Astrocyte (in vitro differentiated cells and primary cell): ENCODE data around the gene CENPX.

ENCODE experiments used
- EZH2 ChIP-seq: IDR thresholded peaks from 2 replicates; pipeline ENCODE4 v1.6.1; 2012; ENCODE audit warnings: mild to moderate bottlenecking, low read length, inconsistent platforms; ENCODE audit not compliant: insufficient read depth
- TF ChIP-seq, protein P1 (sequence below): IDR thresholded peaks from 2 replicates; pipeline ENCODE4 v1.5.1; 2011; ENCODE audit warnings: low read depth, mild to moderate bottlenecking, inconsistent platforms, low read length, moderate library complexity; ENCODE audit not compliant: insufficient read depth

DNA sequence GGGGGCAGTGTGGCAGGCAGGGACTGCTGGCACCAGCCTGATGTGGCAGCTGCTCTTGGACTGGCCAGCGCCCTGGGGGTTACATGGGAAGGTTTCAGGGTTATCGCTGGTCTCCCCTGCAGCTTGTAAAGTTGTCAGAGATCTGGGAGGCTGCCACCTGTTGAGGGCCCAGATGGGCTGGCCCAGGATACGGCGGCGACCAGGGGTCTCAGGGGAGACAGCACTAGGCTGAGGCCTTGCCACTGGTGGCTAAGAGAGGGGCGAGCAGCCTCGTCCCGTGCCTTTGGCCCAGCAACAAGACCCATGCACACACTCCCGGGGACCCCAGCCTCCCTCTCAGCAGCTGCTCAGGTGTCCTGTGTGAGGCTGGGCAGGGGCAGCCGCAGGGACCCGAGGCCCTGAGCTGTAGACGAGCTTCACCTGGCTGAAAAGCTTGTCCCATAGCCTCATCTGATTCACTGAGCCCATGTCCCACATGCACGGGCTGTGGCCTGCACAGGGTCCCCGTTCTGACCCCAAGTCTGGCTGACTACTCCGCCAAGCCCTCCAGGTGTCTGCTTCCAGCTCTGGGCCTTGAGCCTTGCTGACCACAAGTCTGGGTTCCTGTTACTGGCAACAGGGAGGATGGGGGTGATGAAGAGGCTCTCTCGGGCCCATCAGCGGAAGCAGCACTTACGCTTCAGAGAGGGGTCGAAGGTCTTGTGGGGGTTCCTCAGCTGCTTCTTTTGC is 36.8 kb upstream of the CENPX start:
- TF ChIP-seq, protein P1, sequence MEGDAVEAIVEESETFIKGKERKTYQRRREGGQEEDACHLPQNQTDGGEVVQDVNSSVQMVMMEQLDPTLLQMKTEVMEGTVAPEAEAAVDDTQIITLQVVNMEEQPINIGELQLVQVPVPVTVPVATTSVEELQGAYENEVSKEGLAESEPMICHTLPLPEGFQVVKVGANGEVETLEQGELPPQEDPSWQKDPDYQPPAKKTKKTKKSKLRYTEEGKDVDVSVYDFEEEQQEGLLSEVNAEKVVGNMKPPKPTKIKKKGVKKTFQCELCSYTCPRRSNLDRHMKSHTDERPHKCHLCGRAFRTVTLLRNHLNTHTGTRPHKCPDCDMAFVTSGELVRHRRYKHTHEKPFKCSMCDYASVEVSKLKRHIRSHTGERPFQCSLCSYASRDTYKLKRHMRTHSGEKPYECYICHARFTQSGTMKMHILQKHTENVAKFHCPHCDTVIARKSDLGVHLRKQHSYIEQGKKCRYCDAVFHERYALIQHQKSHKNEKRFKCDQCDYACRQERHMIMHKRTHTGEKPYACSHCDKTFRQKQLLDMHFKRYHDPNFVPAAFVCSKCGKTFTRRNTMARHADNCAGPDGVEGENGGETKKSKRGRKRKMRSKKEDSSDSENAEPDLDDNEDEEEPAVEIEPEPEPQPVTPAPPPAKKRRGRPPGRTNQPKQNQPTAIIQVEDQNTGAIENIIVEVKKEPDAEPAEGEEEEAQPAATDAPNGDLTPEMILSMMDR, result no peak
- TF ChIP-seq EZH2, result no peak
